EH (cell line): Measurements from ENCODE around the gene POTEH.
"Not testable (repeated sequence)": the region's sequence is repeated elsewhere in the genome, so short reads cannot be mapped to it uniquely, and the experiment has no call there.

Source experiments
- DNase-seq: peaks from one replicate; pipeline ENCODE4 v3.0.0-alpha.2; 2015; ENCODE audit warnings: low read depth

POTEH gene

GRCh38 chr22:15689749-15690125 is at the start of gene POTEH:
Gene POTEH (plus strand): TSS chr22:15690026. CDS start chr22:15690078, 52 bp downstream.
- not testable (repeated sequence) for DNase-seq

- DNase-seq: not testable (repeated sequence)
Observed at GRCh38 chr22:15642288-15642861, 47.5 kb upstream of the POTEH start.

- DNase-seq: not testable (repeated sequence)
Observed at GRCh38 chr22:15651954-15652353, 37.9 kb upstream of the POTEH start.

- not testable (repeated sequence) for DNase-seq
Observed at GRCh38 chr22:15652738-15653137, 37.1 kb upstream of the POTEH start.

GRCh38 chr22:15653241-15653640 is 36.6 kb upstream of the POTEH start:
- not testable (repeated sequence) for DNase-seq

GRCh38 chr22:15661102-15661501 is 28.7 kb upstream of the POTEH start:
- DNase-seq: not testable (repeated sequence)

GRCh38 chr22:15664682-15665081 is 25.1 kb upstream of the POTEH start:
- not testable (repeated sequence) for DNase-seq

GRCh38 chr22:15665478-15665877 is 24.3 kb upstream of the POTEH start:
- DNase-seq: not testable (repeated sequence)

GRCh38 chr22:15669430-15669829 is 20.4 kb upstream of the POTEH start:
- not testable (repeated sequence) for DNase-seq

GRCh38 chr22:15679702-15680101 is 10.1 kb upstream of the POTEH start:
- DNase-seq: not testable (repeated sequence)

- DNase-seq: not testable (repeated sequence)
Observed at GRCh38 chr22:15684115-15684514, 5.7 kb upstream of the POTEH start.

- DNase-seq: not testable (repeated sequence)
Observed at GRCh38 chr22:15684695-15685094, 5.1 kb upstream of the POTEH start.

GRCh38 chr22:15685641-15686040 is 4.2 kb upstream of the POTEH start:
- DNase-seq: not testable (repeated sequence)

GRCh38 chr22:15687086-15687485 is 2.7 kb upstream of the POTEH start:
- DNase-seq: not testable (repeated sequence)

- not testable (repeated sequence) for DNase-seq
Observed at GRCh38 chr22:15687676-15688075, 2.1 kb upstream of the POTEH start.

- not testable (repeated sequence) for DNase-seq
Observed at GRCh38 chr22:15688090-15688489, 1.7 kb upstream of the POTEH start.

- not testable (repeated sequence) for DNase-seq
Observed at GRCh38 chr22:15689012-15689748, 646 bp upstream of the POTEH start.

- DNase-seq: not testable (repeated sequence)
Observed at GRCh38 chr22:15713600-15713999, 23.8 kb downstream of the POTEH start.

- not testable (repeated sequence) for DNase-seq
Observed at GRCh38 chr22:15714125-15714524, 24.3 kb downstream of the POTEH start.

- DNase-seq: not testable (repeated sequence)
Observed at GRCh38 chr22:15721884-15722283, 32.1 kb downstream of the POTEH start.

GRCh38 chr22:15729209-15729917 is 39.5 kb downstream of the POTEH start:
- DNase-seq: not testable (repeated sequence)

- DNase-seq: not testable (repeated sequence)
Observed at GRCh38 chr22:15731023-15731422, 41.2 kb downstream of the POTEH start.

- not testable (repeated sequence) for DNase-seq
Observed at GRCh38 chr22:15734411-15734810, 44.6 kb downstream of the POTEH start.
